CD14-positive monocyte (primary cell): ENCODE measurements around the gene EPHA10. TPM values are rescaled to one million over a fixed set of nuclear protein-coding genes. Genes with fewer than 3 reads are reported as not detected.
A peak's percentile ranks its signal among the peaks of the same experiment; 100 is the strongest.

ENCODE experiments used
- DNase-seq, 3 donors: peaks; one replicate each; pipeline ENCODE4 v3.0.0-alpha.2; 2011 to 2022
- H2AFZ ChIP-seq: 2 replicates; pipeline ENCODE4 v1.6.0; 2012; ENCODE audit warnings: mild to moderate bottlenecking, low read depth, low read length, inconsistent platforms; ENCODE audit not compliant: insufficient read depth, poor library complexity, severe bottlenecking
- H3K27ac ChIP-seq, 2 donors: 1 replicate in 1 of 2; 2 replicates in 1 of 2; pipeline ENCODE4 v1.5.1; 2012 to 2013; ENCODE audit warnings: low read length in 2 of 2, control low read depth in 1 of 2, inconsistent platforms in 1 of 2, low read depth in 1 of 2, mild to moderate bottlenecking in 1 of 2
- H3K27me3 ChIP-seq, 2 donors: one replicate each; pipeline versions ENCODE4 v1.6.0 to v1.6.1; 2011 to 2013; ENCODE audit warnings: low read length in 2 of 2; ENCODE audit not compliant: control insufficient read depth in 2 of 2, insufficient read depth in 2 of 2
- H3K36me3 ChIP-seq, 2 donors: replicated peaks in 1 of 2; 1 replicate in 1 of 2; 2 replicates in 1 of 2; pipeline versions ENCODE4 v1.5.1 to v1.6.1; 2012 to 2013; ENCODE audit warnings: low read length in 2 of 2, control low read depth in 1 of 2, inconsistent platforms in 1 of 2, mild to moderate bottlenecking in 1 of 2; ENCODE audit not compliant: insufficient read depth in 2 of 2, control insufficient read depth in 1 of 2
- H3K4me1 ChIP-seq, 2 donors: 1 replicate in 1 of 2; 2 replicates in 1 of 2; pipeline versions ENCODE4 v1.5.1 to v1.6.1; 2012 to 2013; ENCODE audit warnings: low read length in 2 of 2, control low read depth in 1 of 2, inconsistent platforms in 1 of 2, mild to moderate bottlenecking in 1 of 2, moderate library complexity in 1 of 2; ENCODE audit not compliant: insufficient read depth in 2 of 2, control insufficient read depth in 1 of 2
- H3K4me2 ChIP-seq: replicated peaks from 2 replicates; pipeline ENCODE3; 2012; ENCODE audit warnings: low read length, moderate library complexity, mild to moderate bottlenecking; ENCODE audit not compliant: poor library complexity, severe bottlenecking; ENCODE audit errors: extremely low read depth
- H3K4me3 ChIP-seq, 3 experiments: fragments of 200-600 bp in 1 of 3; sonication (generic) in 1 of 3; replicated peaks in 1 of 3; 1 replicate in 2 of 3; 2 replicates in 1 of 3; pipeline ENCODE4 v1.5.1; 2011 to 2013; ENCODE audit warnings: low read length in 3 of 3, mild to moderate bottlenecking in 3 of 3, control low read depth in 2 of 3, low read depth in 2 of 3, inconsistent platforms in 1 of 3, moderate library complexity in 1 of 3
- H3K79me2 ChIP-seq: 2 replicates; pipeline ENCODE4 v1.6.0; 2012; ENCODE audit warnings: mild to moderate bottlenecking, control low read depth, inconsistent platforms, low read length, moderate library complexity; ENCODE audit not compliant: insufficient read depth
- H3K9ac ChIP-seq: 2 replicates; pipeline ENCODE4 v1.6.0; 2017; ENCODE audit warnings: low read length, mild to moderate bottlenecking; ENCODE audit not compliant: insufficient read depth, poor library complexity, severe bottlenecking
- H3K9me3 ChIP-seq, 2 donors: replicated peaks in 1 of 2; 1 replicate in 1 of 2; 2 replicates in 1 of 2; pipeline versions ENCODE4 v1.5.1 to v1.6.1; 2012 to 2013; ENCODE audit warnings: low read length in 2 of 2, control low read depth in 1 of 2; ENCODE audit not compliant: control insufficient read depth in 1 of 2, insufficient read depth in 1 of 2
- H4K20me1 ChIP-seq: 2 replicates; pipeline ENCODE4 v1.6.0; 2012; ENCODE audit warnings: mild to moderate bottlenecking, low read length, control low read depth, moderate library complexity; ENCODE audit not compliant: insufficient read depth
- H3K27ac Mint-ChIP-seq, 7 donors: one replicate each; pipeline ENCODE4 v1.8.0; 2020; ENCODE audit warnings: mild to moderate bottlenecking in 7 of 7, mixed read lengths in 7 of 7, moderate library complexity in 6 of 7, inconsistent platforms in 2 of 7
- H3K27me3 Mint-ChIP-seq, 3 donors: one replicate each; pipeline ENCODE4 v1.8.0; 2021 to 2022; ENCODE audit warnings: low read depth in 3 of 3, mild to moderate bottlenecking in 3 of 3, mixed read lengths in 3 of 3, moderate library complexity in 3 of 3, inconsistent platforms in 1 of 3
- H3K36me3 Mint-ChIP-seq, 2 donors: one replicate each; pipeline ENCODE4 v1.8.0; 2020; ENCODE audit warnings: mixed read lengths in 2 of 2, inconsistent platforms in 1 of 2, mild to moderate bottlenecking in 1 of 2
- H3K4me1 Mint-ChIP-seq: one replicate; pipeline ENCODE4 v1.8.0; 2020; ENCODE audit warnings: mild to moderate bottlenecking, mixed read lengths
- H3K4me3 Mint-ChIP-seq, 2 donors: one replicate each; pipeline ENCODE4 v1.8.0; 2020; ENCODE audit warnings: mild to moderate bottlenecking in 2 of 2, mixed read lengths in 2 of 2, moderate library complexity in 1 of 2
- H3K9me3 Mint-ChIP-seq, 7 donors: one replicate each; pipeline ENCODE4 v1.8.0; 2020 to 2022; ENCODE audit warnings: mixed read lengths in 7 of 7, mild to moderate bottlenecking in 6 of 7, moderate library complexity in 6 of 7, inconsistent platforms in 2 of 7
- WGBS: methylation state at CpG from one replicate; pipeline ENCODE4 v1.1.5; 2013; ENCODE audit warnings: missing lambda C conversion rate; ENCODE audit not compliant: insufficient coverage; 5-methylcytosine and 5-hydroxymethylcytosine counted together
- intact Hi-C, 2 donors: fragments of 100-400 bp; cut with micrococcal nuclease; formaldehyde crosslinking; loops; one replicate each; pipeline versions ENCODE4 v1.15.0 to v1.15.1; 2023
- polyA plus RNA-seq, 3 donors: library from polyadenylated mRNA; depleted of rRNA in 1 of 3; unstranded in 2 of 3; stranded (reverse) in 1 of 3; fragments of 300-500 nt in 2 of 3; fragments of >200 nt in 1 of 3; fragmentation: Illumina TruSeq in 2 of 3; gene quantifications; 1 replicate in 2 of 3; 2 replicates in 1 of 3; pipeline ENCODE4 v1.2.3, GENCODE V29; 2012 to 2021
- TF ChIP-seq, protein P1 (sequence below): fragments of 200-600 bp; IDR thresholded peaks from one replicate; pipeline ENCODE4 v1.8.0; 2022; ENCODE audit warnings: antibody characterized with exemption, mild to moderate bottlenecking

EPHA10 gene
- polyA plus RNA-seq, 3 donors, result not detected

DNA sequence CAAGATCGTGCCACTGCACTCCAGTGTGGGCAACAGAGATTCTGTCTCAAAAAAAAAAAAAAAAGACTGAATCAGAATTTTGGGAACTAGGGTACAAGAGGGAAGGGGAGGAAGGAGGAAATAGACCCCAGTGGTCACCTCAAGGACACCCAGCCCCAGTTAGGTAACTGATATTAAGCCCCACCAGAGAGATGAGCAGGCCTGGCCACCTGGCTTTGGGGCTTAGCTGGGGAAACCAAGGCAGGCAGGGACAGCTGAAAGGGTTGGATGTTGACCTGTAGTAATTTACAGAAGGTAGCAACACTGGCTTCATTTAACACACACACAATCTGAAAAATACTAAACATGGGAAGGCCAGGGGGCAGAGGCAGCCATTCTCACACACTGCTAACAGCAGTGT, 37.5 kb upstream of the EPHA10 start:
- Histone ChIP-seq H4K20me1 (peaks cover 40% of the 10 kb centered on the region), H3K4me3 (no peak overlapping the region), H3K27ac (no peak overlapping the region), H3K36me3 (peaks cover 47 to 75% of the 10 kb centered on the region in 2 donors), H3K79me2 (peaks cover 28% of the 10 kb centered on the region), H3K4me2 (no peak overlapping the region), H2AFZ (no peak overlapping the region), H3K9me3 (no peaks in the 10 kb centered on the region), H3K9ac (no peak overlapping the region), H3K27me3 (no peaks in the 10 kb centered on the region), H3K4me1 (peaks cover 8 to 10% of the 10 kb centered on the region in 2 donors)
- H3K4me3 Mint-ChIP-seq, result no peak overlapping the region
- TF ChIP-seq, protein P1, sequence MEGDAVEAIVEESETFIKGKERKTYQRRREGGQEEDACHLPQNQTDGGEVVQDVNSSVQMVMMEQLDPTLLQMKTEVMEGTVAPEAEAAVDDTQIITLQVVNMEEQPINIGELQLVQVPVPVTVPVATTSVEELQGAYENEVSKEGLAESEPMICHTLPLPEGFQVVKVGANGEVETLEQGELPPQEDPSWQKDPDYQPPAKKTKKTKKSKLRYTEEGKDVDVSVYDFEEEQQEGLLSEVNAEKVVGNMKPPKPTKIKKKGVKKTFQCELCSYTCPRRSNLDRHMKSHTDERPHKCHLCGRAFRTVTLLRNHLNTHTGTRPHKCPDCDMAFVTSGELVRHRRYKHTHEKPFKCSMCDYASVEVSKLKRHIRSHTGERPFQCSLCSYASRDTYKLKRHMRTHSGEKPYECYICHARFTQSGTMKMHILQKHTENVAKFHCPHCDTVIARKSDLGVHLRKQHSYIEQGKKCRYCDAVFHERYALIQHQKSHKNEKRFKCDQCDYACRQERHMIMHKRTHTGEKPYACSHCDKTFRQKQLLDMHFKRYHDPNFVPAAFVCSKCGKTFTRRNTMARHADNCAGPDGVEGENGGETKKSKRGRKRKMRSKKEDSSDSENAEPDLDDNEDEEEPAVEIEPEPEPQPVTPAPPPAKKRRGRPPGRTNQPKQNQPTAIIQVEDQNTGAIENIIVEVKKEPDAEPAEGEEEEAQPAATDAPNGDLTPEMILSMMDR, result no peak
- H3K36me3 Mint-ChIP-seq, result peaks cover 57 to 69% of the 10 kb centered on the region in 2 donors
- DNase-seq, result no peak
- intact Hi-C loops, result loop anchor here in 1 of 2 donors (10.0 kb wide), 1 partner anchor 182 kb away; no protein-coding TSS in a partner anchor
- peak overlapping the region in 1 of 7 donors; percentile 42 for H3K27ac Mint-ChIP-seq
- H3K27me3 Mint-ChIP-seq, result no peaks in the 10 kb centered on the region
- H3K4me1 Mint-ChIP-seq, result peaks cover 12% of the 10 kb centered on the region
- WGBS, result no CpG with 5 or more reads among the region's 1 CpG
- H3K9me3 Mint-ChIP-seq, result peaks cover 0 to 1% (median 0%) of the 10 kb centered on the region in 7 donors

DNA sequence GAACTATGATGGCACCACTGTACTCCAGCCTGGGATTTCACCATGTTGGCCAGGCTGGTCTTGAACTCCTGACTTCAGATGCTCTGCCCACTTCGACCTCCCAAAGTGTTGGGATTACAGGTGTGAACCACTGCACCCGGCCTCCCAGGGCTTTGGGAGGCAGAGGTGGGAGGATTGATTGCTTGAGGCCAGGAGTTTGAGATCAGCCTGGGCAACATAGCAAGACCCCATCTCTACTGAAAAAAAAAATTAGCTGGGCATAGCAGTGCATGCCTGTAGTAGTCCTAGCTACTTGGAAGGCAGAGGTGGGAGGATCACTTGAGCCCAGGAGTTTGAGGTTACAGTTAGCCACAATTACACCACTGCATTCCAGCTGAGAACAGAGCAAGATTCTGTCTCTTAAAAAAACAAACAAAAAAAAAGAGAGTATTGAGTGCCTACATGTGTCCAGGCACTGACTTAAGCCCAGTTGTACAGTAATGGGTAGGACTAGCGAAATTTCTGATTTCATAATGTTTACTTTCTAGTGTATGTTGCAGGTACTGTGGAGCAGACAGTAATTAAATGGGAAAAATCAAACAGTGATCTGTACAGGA, 32.9 kb upstream of the EPHA10 start:
- 100% methylated on average over 1 of the region's 3 CpGs for WGBS
- Histone ChIP-seq H3K4me1 (peaks cover 3 to 12% of the 10 kb centered on the region in 2 donors), H3K9ac (no peak overlapping the region), H3K27ac (no peak overlapping the region), H3K36me3 (peaks cover 14 to 35% of the 10 kb centered on the region in 2 donors), H3K27me3 (peaks cover 13 to 23% of the 10 kb centered on the region in 2 donors), H3K9me3 (peaks cover 0 to 3% of the 10 kb centered on the region in 2 donors), H3K79me2 (no peaks in the 10 kb centered on the region), H3K4me2 (no peak overlapping the region), H2AFZ (no peak overlapping the region), H4K20me1 (no peaks in the 10 kb centered on the region), H3K4me3 (no peak overlapping the region)
- no peak overlapping the region for H3K4me3 Mint-ChIP-seq
- H3K4me1 Mint-ChIP-seq, result peaks cover 23% of the 10 kb centered on the region
- intact Hi-C loops, result no loop called here
- peaks cover 26 to 32% of the 10 kb centered on the region in 2 donors for H3K36me3 Mint-ChIP-seq
- DNase-seq, result no peak
- TF ChIP-seq, protein P1, result no peak
- H3K9me3 Mint-ChIP-seq, result peaks cover 0 to 10% (median 4%) of the 10 kb centered on the region in 7 donors
- no peak overlapping the region for H3K27ac Mint-ChIP-seq
- peaks cover 23 to 37% (median 25%) of the 10 kb centered on the region in 3 donors for H3K27me3 Mint-ChIP-seq
